Activated T-cell treated with anti-CD3 and anti-CD28 coated beads, Interleukin-2, amount 50 U/mL, for 72 hours (primary cell): ENCODE results near the gene PI16. TPM values are rescaled to one million over a fixed set of nuclear protein-coding genes. Genes with fewer than 3 reads are reported as not detected.

Experiments used
- ATAC-seq, 2 donors: fragments of 150-1000 bp; cut with Tn5 transposase; replicated peaks in 1 of 2; 2 replicates each; pipeline ENCODE4 v1.10.0; 2021; ENCODE audit warnings: moderate library complexity in 2 of 2, mild to moderate bottlenecking in 1 of 2
- DNase-seq, 2 donors: peaks; one replicate each; pipeline ENCODE4 v3.0.0; 2021 to 2022; ENCODE audit warnings: mixed read lengths in 1 of 2
- H3K27ac Mint-ChIP-seq: one replicate; pipeline ENCODE4 v1.8.0; 2022; ENCODE audit warnings: mild to moderate bottlenecking, moderate library complexity, mixed read lengths
- H3K27me3 Mint-ChIP-seq: one replicate; pipeline ENCODE4 v1.8.0; 2022; ENCODE audit warnings: low read depth, mixed read lengths
- H3K36me3 Mint-ChIP-seq, 2 donors: one replicate each; pipeline ENCODE4 v1.8.0; 2022; ENCODE audit warnings: mixed read lengths in 2 of 2, mild to moderate bottlenecking in 1 of 2; ENCODE audit not compliant: insufficient read depth in 2 of 2
- H3K4me1 Mint-ChIP-seq: one replicate; pipeline ENCODE4 v1.8.0; 2022; ENCODE audit warnings: low read depth, mixed read lengths
- H3K4me3 Mint-ChIP-seq, 2 donors: one replicate each; pipeline ENCODE4 v1.8.0; 2022; ENCODE audit warnings: mild to moderate bottlenecking in 2 of 2, mixed read lengths in 2 of 2, moderate library complexity in 2 of 2
- H3K9me3 Mint-ChIP-seq, 2 donors: one replicate each; pipeline ENCODE4 v1.8.0; 2022; ENCODE audit warnings: mixed read lengths in 2 of 2
- total RNA-seq, 2 donors: library from RNA; stranded (reverse); gene quantifications; one replicate each; pipeline ENCODE4 v1.2.3, GENCODE V29; 2022

The PI16 gene
- total RNA-seq, 2 donors from 2014 or later: 0.14 to 4.2 TPM

DNA sequence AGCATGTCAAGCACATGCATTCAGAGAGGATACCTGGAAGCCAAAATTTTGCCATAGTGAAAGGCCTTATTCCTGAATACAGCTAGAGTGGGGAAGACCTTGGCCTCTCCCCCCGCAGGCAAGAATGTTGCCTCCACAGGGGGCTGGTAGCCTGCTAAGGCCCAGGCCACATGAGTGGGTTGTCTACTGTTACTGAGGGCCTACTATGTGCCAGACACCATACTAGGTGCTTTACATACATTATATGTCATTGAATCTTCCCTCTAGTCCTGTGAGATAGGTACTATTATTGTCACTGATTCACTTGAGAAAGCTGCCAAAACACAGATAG, 642 bp upstream of the PI16 start:
- DNase-seq: no peak
- Mint-ChIP-seq H3K9me3 (no peaks in the 10 kb centered on the region), H3K27ac (no peak overlapping the region), H3K4me3 (peak overlapping the region in 1 of 2 donors; percentile 88), H3K27me3 (peaks cover 6% of the 10 kb centered on the region), H3K36me3 (no peaks in the 10 kb centered on the region), H3K4me1 (peaks cover 54% of the 10 kb centered on the region)
- ATAC-seq: no peak

DNA sequence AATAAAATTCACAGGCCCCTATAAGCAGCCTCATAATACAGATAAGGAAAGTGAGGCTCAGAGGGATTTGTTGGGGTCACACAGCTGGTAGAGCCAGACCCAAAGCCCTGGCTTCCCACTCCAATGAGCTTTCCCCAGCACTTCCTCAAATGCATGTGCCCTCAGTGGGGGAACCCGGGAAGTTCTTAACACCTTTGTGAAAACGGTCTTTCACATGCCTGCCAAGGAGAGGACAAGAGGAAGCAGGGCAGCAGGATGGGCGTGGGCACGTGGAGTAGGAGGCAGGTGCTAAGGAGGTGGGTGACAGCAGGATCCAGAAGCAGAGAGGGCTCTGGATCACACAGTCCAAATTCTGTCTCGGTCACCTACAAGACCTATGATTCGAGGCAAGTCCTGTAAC, 598 bp downstream of the PI16 start:
- Mint-ChIP-seq H3K9me3 (no peaks in the 10 kb centered on the region), H3K4me1 (peaks cover 44% of the 10 kb centered on the region), H3K27ac (peak overlapping the region; percentile 91), H3K4me3 (peak overlapping the region in 1 of 2 donors; percentile 88), H3K36me3 (no peaks in the 10 kb centered on the region), H3K27me3 (no peaks in the 10 kb centered on the region)
- ATAC-seq (peak in 1 of 2 donors; percentile 36), DNase-seq (no peak)

DNA sequence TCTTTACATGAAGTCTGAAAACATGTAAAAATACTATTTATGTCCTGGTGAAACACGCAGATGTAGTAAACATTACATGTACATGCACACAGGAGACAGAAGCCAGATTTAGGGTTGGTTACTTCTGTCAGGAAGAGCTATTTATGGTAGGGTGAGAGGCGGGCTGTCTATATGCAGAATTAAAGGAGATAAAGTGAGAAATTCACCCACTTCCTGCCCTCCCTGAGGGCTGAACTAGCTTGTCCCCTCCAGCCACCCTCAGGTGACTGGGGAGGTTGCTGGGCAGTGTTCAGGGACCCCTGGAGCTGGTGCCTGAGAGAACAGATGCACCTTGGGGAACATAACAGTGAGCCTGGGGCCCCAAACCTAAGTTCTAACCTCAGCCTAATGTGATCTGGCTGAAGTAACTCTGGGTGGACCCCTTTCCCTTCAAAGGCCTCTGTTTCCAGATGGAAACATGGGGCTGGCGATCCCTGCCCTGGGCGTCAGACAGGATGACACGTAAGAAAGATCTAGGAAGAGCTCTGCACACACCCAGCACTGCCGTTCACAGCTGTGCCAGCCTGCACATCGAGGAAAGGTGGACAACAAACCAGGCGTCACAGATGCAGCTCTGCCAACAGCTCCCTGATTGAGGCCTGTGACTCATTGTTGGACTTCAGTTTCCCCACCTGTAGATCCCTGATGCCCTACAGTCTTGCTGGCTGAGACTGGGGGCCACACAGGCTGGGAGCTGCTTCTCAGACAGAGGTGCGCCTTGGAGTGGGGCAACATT, 1.3 kb downstream of the PI16 start:
- ATAC-seq: peak; percentile 20 to 35
- peak overlapping the region; percentile 59 for H3K27ac Mint-ChIP-seq
- DNase-seq: no peak

DNA sequence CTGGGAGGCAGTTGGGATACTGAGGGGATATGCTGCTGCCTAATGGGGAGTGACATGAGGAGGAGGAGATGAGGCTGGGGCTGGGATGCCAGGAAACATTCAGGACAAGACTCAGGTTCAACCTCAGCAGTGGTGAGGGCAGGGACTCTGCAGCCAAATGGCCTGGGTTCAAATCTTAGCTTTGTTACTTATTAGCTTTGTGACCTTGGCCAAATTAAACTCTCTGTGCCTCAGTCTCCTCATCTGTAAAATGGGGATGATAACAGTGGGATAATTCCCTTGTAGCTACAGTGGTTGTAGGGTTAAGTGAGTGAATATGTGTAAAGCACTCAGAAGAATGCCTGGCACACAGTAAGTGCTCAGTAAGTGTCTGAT, 1.9 kb downstream of the PI16 start:
- Mint-ChIP-seq H3K4me1 (peaks cover 54% of the 10 kb centered on the region), H3K4me3 (peak overlapping the region in 1 of 2 donors; percentile 88), H3K36me3 (no peaks in the 10 kb centered on the region), H3K27me3 (no peaks in the 10 kb centered on the region), H3K27ac (no peak overlapping the region), H3K9me3 (no peaks in the 10 kb centered on the region)
- no peak for DNase-seq
- ATAC-seq: no peak

More for the DNA sequence above, 1.3 kb downstream of the PI16 start:
- no peaks in the 10 kb centered on the region for H3K27me3 Mint-ChIP-seq
- H3K4me1 Mint-ChIP-seq: peaks cover 48% of the 10 kb centered on the region
- H3K36me3 Mint-ChIP-seq: no peaks in the 10 kb centered on the region
- H3K4me3 Mint-ChIP-seq: peak overlapping the region; percentile 22 to 88
- no peaks in the 10 kb centered on the region for H3K9me3 Mint-ChIP-seq

DNA sequence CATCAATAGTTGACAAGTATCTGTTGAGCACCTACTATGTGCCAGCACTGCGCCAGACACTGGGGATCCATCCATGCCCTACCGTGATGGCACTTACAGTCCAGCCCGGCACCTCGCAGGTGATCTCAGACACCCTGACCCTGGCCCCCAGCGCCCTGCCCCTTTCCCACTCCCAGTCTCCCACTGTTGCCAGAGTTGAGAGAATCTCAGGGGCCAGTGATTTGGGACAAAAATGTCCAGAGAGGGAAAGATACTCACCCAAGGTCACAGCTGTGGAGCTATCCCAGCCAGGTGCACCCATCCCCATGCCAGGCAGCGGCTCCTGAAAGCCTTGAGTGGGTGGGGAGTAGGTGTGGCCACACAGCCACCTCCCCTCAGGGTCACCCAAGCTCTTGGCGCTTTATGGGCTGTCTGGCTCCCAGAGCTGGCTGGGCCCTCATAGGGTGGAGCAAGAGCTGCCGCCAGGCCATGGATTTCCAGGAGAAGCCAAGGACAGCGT, 3.3 kb downstream of the PI16 start:
- no peaks in the 10 kb centered on the region for H3K27me3 Mint-ChIP-seq
- H3K9me3 Mint-ChIP-seq: no peaks in the 10 kb centered on the region
- ATAC-seq (no peak), DNase-seq (no peak)
- H3K4me1 Mint-ChIP-seq: peaks cover 67% of the 10 kb centered on the region
- H3K27ac Mint-ChIP-seq: no peak overlapping the region
- H3K36me3 Mint-ChIP-seq: no peaks in the 10 kb centered on the region
- no peak overlapping the region for H3K4me3 Mint-ChIP-seq

DNA sequence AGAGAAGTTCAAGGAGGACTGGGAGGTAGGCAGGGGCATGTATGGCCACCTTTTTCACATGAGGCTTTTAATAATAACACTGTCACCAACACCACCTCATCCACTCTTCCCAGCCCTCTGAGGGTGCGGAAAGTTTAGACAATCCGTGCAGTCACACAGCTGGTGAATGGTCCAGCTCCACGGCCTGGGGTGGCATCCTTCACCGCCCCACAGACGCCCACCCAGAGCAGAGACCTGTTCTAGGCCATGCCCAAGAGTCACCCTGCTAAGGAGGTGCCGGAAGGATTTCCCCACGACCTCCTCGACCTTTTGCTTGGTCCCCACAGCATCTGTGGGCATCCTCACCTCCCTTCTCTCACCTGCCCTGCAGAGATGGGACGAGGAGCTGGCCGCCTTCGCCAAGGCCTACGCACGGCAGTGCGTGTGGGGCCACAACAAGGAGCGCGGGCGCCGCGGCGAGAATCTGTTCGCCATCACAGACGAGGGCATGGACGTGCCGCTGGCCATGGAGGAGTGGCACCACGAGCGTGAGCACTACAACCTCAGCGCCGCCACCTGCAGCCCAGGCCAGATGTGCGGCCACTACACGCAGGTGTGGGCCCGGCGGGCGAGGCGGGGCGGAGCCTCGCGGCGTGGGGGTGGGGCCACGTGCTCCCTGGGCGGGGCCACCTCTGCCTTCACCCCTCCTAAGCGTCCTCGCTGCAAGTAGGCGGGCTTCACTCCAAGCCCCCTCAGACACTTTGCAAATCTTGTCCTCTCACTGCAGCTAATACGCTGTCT, 4.4 kb downstream of the PI16 start:
- peaks cover 72% of the 10 kb centered on the region for H3K4me1 Mint-ChIP-seq
- H3K9me3 Mint-ChIP-seq: no peaks in the 10 kb centered on the region
- H3K36me3 Mint-ChIP-seq: no peaks in the 10 kb centered on the region
- H3K4me3 Mint-ChIP-seq: no peak overlapping the region
- no peak for DNase-seq
- ATAC-seq: no peak
- no peaks in the 10 kb centered on the region for H3K27me3 Mint-ChIP-seq
- no peak overlapping the region for H3K27ac Mint-ChIP-seq

DNA sequence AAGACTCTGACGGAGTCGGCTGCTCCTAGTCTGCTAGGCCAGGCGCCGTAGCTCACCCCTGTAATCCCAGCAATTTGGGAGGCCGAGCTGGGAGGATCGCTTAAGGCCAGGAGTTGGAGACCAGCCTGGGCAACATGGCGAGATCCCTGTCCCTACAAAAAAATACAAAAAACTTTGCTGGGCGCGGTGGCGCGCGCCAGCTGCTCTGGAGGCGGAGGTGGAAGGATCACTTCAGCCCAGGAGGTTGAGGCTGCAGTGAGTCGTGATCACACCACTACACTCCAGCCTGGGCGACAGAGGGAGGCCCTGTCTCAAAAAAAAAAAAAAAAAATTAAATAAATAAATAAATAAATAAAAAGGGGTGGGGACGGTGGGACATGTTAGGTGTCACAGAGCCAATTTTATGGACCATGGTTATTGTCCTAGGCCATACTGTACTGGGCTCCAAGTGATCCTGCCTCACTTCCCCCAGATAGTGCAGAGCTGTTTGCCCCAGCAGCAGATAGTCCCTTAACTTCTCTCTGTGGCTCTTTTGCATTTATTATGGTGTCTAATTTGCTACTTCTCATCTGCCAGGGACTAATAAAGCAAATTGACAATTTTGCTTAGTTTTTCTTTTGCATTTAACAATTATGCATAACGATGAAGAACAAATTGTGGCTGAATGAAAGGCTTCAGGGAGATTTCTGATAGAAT, 5.2 kb downstream of the PI16 start:
- Mint-ChIP-seq H3K27ac (no peak overlapping the region), H3K36me3 (no peaks in the 10 kb centered on the region), H3K9me3 (no peaks in the 10 kb centered on the region), H3K27me3 (no peaks in the 10 kb centered on the region), H3K4me1 (peaks cover 69% of the 10 kb centered on the region), H3K4me3 (no peak overlapping the region)
- no peak for DNase-seq
- ATAC-seq: no peak

DNA sequence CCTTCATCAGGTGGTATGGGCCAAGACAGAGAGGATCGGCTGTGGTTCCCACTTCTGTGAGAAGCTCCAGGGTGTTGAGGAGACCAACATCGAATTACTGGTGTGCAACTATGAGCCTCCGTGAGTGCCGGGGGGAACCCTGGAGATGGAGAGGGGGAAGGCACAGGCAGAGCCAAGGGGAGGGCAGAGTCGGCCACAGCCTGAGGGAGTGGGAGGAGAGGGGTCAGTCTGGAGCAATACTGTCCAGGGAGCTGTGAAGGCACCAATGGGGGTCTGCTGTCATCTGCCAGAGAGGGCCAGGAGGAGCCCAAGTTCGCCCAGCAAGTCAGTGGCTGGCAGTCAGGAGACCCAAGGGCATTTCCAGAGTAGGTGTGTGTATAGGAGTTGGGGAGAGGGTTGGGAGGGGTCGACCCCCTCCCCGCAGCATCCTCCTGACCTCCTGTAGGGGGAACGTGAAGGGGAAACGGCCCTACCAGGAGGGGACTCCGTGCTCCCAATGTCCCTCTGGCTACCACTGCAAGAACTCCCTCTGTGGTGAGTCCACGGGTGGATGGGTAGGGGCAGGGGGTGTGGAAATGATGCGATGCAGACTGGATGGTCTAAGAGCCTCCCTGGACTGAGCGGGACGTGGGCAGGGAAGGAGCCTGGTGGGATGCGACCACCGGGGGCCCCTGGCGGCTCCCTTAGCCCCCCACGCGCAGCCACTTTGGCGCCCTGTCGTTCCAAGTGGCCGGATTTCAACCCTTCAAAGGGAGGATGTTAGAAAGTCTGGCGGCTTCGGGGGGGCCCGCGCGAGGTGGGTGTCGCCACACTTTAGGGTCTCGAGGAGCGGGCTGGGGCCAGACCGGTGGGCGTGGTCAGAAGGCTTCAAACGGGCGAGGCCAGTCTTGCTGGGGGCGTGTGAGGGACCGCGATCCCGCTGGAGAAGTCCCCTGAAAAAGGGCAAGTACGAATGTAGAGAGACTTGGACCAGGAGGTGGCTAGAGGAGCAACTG, 7.2 kb downstream of the PI16 start:
- DNase-seq (no peak), ATAC-seq (no peak)
- Mint-ChIP-seq H3K9me3 (no peaks in the 10 kb centered on the region), H3K4me3 (peak overlapping the region in 1 of 2 donors; percentile 76), H3K4me1 (peaks cover 58% of the 10 kb centered on the region), H3K27ac (no peak overlapping the region), H3K36me3 (no peaks in the 10 kb centered on the region), H3K27me3 (no peaks in the 10 kb centered on the region)

DNA sequence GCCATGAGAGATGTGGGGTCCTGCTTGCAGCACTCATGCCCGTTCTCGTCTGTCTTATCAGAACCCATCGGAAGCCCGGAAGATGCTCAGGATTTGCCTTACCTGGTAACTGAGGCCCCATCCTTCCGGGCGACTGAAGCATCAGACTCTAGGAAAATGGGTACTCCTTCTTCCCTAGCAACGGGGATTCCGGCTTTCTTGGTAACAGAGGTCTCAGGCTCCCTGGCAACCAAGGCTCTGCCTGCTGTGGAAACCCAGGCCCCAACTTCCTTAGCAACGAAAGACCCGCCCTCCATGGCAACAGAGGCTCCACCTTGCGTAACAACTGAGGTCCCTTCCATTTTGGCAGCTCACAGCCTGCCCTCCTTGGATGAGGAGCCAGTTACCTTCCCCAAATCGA, 8.3 kb downstream of the PI16 start:
- ATAC-seq: peak; percentile 59 to 70
- peaks cover 0 to under 1% of the 10 kb centered on the region in 2 donors for H3K36me3 Mint-ChIP-seq
- no peaks in the 10 kb centered on the region for H3K27me3 Mint-ChIP-seq
- H3K27ac Mint-ChIP-seq: peak overlapping the region; percentile 84
- H3K4me1 Mint-ChIP-seq: peaks cover 51% of the 10 kb centered on the region
- peak overlapping the region; percentile 64 to 76 for H3K4me3 Mint-ChIP-seq
- no peaks in the 10 kb centered on the region for H3K9me3 Mint-ChIP-seq
- peak; percentile 77 to 82 for DNase-seq

DNA sequence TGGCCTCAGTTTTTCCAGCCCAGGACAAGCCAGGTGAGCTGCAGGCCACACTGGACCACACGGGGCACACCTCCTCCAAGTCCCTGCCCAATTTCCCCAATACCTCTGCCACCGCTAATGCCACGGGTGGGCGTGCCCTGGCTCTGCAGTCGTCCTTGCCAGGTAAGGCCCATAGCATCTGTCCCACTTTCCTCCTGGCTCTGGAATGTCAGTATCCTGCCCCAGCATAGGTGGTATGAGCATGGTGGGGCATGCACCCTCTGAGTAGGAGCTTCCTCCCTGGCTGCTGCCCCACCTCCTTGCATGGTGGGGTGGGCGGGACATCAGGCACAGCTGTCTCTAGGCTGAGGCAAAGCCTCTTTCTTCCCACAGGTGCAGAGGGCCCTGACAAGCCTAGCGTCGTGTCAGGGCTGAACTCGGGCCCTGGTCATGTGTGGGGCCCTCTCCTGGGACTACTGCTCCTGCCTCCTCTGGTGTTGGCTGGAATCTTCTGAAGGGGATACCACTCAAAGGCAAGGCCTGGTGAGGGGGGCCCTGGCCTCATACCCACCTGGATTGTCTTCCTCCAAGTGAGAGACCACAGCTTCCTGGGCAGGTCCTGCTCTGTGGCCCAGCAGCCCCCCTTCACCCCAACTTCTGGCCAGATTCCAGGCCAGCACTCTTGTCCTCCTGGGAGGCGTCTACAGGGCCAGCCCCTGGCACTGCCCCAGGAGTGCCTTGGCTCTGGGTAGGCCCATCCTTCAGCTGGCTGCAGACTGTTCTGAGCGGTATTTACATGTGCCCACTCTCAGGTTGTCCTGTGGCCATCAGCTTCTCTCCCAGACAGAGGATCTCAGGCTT, 9.1 kb downstream of the PI16 start:
- Mint-ChIP-seq H3K4me1 (peaks cover 51% of the 10 kb centered on the region), H3K4me3 (peak overlapping the region; percentile 64 to 76), H3K9me3 (no peaks in the 10 kb centered on the region), H3K27ac (peak overlapping the region; percentile 19), H3K36me3 (peaks cover 2 to 5% of the 10 kb centered on the region in 2 donors), H3K27me3 (no peaks in the 10 kb centered on the region)
- peak; percentile 36 to 44 for ATAC-seq
- DNase-seq: no peak

DNA sequence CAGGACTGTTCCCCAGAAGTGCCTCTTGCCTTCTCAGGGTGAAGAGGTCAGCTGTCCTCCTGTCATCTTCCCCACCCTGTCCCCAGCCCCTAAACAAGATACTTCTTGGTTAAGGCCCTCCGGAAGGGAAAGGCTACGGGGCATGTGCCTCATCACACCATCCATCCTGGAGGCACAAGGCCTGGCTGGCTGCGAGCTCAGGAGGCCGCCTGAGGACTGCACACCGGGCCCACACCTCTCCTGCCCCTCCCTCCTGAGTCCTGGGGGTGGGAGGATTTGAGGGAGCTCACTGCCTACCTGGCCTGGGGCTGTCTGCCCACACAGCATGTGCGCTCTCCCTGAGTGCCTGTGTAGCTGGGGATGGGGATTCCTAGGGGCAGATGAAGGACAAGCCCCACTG, 9.8 kb downstream of the PI16 start:
- peaks cover 2 to 7% of the 10 kb centered on the region in 2 donors for H3K36me3 Mint-ChIP-seq
- DNase-seq: no peak
- H3K27me3 Mint-ChIP-seq: no peaks in the 10 kb centered on the region
- no peaks in the 10 kb centered on the region for H3K9me3 Mint-ChIP-seq
- H3K4me3 Mint-ChIP-seq: no peak overlapping the region
- H3K4me1 Mint-ChIP-seq: peaks cover 51% of the 10 kb centered on the region
- ATAC-seq: no peak
- H3K27ac Mint-ChIP-seq: peak overlapping the region; percentile 3
